Fibroblast of lung (primary cell): ENCODE data around the gene PPIL4.

Source experiments
- CTCF ChIP-seq, 2 donors: IDR thresholded peaks in 1 of 2; conservative IDR thresholded peaks in 1 of 2; 1 replicate in 1 of 2; 2 replicates in 1 of 2; pipeline ENCODE4 v1.5.1; 2011 to 2012; ENCODE audit warnings: low read length in 2 of 2, control low read depth in 1 of 2, inconsistent platforms in 1 of 2, low read depth in 1 of 2, mild to moderate bottlenecking in 1 of 2
- EZH2 ChIP-seq: IDR thresholded peaks from 2 replicates; pipeline ENCODE4 v1.5.1; 2012; ENCODE audit warnings: low read length, control low read depth, mild to moderate bottlenecking; ENCODE audit errors: missing control alignments

- TF ChIP-seq CTCF (conservative IDR thresholded peaks at IDR 0.05 in 1 of 2, IDR thresholded peaks at IDR 0.05 in 1 of 2; ENCODE audit: low read depth in 1 of 2, low read length in 2 of 2) = no peak
- TF ChIP-seq EZH2 = no peak
These were observed 37.4 kb downstream of the PPIL4 start for GRCh38 chr6:149508485-149508884.
